Testis (tissue), 3 donors: Measurements from ENCODE around the gene JSRP1. TPM values are rescaled to one million over a fixed set of nuclear protein-coding genes. Genes with fewer than 3 reads are reported as not detected.

Source experiments
- DNase-seq: peaks from one replicate; pipeline ENCODE4 v3.0.0-alpha.2; 2019
- H3K27ac ChIP-seq, 2 donors: fragments of 200-600 bp; sonication (generic); one replicate each; pipeline ENCODE4 v1.5.1; 2019
- H3K27me3 ChIP-seq: fragments of 200-600 bp; sonication (generic); one replicate; pipeline ENCODE4 v1.5.1; 2019
- H3K36me3 ChIP-seq: fragments of 200-600 bp; sonication (generic); one replicate; pipeline ENCODE4 v1.5.1; 2017; ENCODE audit warnings: low read depth; ENCODE audit errors: missing control alignments
- H3K4me1 ChIP-seq: fragments of 200-600 bp; sonication (generic); one replicate; pipeline ENCODE4 v1.5.1; 2019
- H3K4me3 ChIP-seq, 2 donors: fragments of 200-600 bp; sonication (generic); one replicate each; pipeline ENCODE4 v1.5.1; 2017 to 2019
- H3K9me3 ChIP-seq: fragments of 200-600 bp; sonication (generic); one replicate; pipeline ENCODE4 v1.5.1; 2017
- POLR2A ChIP-seq: fragments of 450-650 bp; IDR thresholded peaks from one replicate; pipeline ENCODE4 v1.6.1; 2017; ENCODE audit warnings: antibody characterized with exemption, mild to moderate bottlenecking, moderate library complexity
- WGBS, 2 donors: methylation state at CpG; one replicate each; pipeline ENCODE4 v1.1.5; 2018; 5-methylcytosine and 5-hydroxymethylcytosine counted together
- intact Hi-C: fragments of 100-400 bp; cut with DNase I; formaldehyde crosslinking; loops from one replicate; pipeline ENCODE4 v1.15.1; 2023; ENCODE audit warnings: low total_unique reads
- polyA plus RNA-seq: library from polyadenylated mRNA; stranded (reverse); fragments of 350-450 nt; fragmentation: Illumina TruSeq; extraction: RNeasy Lipid Tissue Mini Kit (QIAGEN cat#74804); gene quantifications from one replicate; pipeline ENCODE4 v1.2.3, GENCODE V29; 2014; ENCODE audit warnings: low read depth, low replicate concordance; ENCODE audit not compliant: insufficient read depth
- total RNA-seq, 2 donors: library from RNA; depleted of rRNA; stranded (reverse); fragments of >200 nt; gene quantifications; one replicate each; pipeline ENCODE4 v1.2.3, GENCODE V29; 2016
- TF ChIP-seq, protein P1 (sequence below), 3 experiments: fragments of 450-650 bp in 2 of 3; fragments of 200-600 bp in 1 of 3; sonication (generic) in 1 of 3; IDR thresholded peaks; one replicate each; pipeline ENCODE4 v1.5.1; 2016 to 2019; ENCODE audit warnings: antibody characterized with exemption in 3 of 3, mild to moderate bottlenecking in 2 of 3, moderate library complexity in 1 of 3

Gene JSRP1
- total and polyA plus RNA-seq, 3 donors from 2014 or later: 2.2 to 4.6 (median 2.6) TPM

DNA sequence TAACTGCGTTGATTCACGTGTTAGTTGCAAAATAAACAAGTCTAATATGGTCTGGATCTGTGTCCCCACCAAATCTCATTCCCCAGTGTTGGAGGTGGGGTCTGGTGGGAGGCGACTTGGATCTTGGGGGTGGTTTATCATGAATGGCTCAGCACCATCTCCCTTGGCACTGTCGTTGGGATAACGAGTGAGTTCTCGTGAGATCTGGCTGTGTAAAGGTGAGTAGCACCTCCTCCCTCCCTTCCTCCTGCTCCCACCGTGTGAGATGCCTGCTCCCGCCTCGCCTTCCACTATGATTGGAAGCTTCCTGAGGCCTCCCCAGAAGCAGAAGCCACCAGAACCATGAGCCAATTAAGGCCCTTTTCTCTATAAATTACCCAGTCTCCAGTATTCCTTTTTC lies 20.9 kb upstream of the JSRP1 start:
- intact Hi-C loops: loop anchor here (10.0 kb wide), 2 partner anchors 118 to 122 kb away; partner anchors contain the start of gene AP3D1
- H3K4me1 ChIP-seq: peaks cover 53% of the 10 kb centered on the region
- TF ChIP-seq, protein P1, sequence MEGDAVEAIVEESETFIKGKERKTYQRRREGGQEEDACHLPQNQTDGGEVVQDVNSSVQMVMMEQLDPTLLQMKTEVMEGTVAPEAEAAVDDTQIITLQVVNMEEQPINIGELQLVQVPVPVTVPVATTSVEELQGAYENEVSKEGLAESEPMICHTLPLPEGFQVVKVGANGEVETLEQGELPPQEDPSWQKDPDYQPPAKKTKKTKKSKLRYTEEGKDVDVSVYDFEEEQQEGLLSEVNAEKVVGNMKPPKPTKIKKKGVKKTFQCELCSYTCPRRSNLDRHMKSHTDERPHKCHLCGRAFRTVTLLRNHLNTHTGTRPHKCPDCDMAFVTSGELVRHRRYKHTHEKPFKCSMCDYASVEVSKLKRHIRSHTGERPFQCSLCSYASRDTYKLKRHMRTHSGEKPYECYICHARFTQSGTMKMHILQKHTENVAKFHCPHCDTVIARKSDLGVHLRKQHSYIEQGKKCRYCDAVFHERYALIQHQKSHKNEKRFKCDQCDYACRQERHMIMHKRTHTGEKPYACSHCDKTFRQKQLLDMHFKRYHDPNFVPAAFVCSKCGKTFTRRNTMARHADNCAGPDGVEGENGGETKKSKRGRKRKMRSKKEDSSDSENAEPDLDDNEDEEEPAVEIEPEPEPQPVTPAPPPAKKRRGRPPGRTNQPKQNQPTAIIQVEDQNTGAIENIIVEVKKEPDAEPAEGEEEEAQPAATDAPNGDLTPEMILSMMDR (IDR thresholded peaks at IDR 0.05): no peak
- TF ChIP-seq POLR2A: no peak
- H3K9me3 ChIP-seq: no peaks in the 10 kb centered on the region
- no peaks in the 10 kb centered on the region for H3K27me3 ChIP-seq
- DNase-seq: no peak
- no peaks in the 10 kb centered on the region for H3K36me3 ChIP-seq
- H3K4me3 ChIP-seq: no peak overlapping the region
- no peak overlapping the region for H3K27ac ChIP-seq
- 72 to 76% methylated on average over 8 to 9 of the region's 9 CpGs for WGBS, 2 donors

DNA sequence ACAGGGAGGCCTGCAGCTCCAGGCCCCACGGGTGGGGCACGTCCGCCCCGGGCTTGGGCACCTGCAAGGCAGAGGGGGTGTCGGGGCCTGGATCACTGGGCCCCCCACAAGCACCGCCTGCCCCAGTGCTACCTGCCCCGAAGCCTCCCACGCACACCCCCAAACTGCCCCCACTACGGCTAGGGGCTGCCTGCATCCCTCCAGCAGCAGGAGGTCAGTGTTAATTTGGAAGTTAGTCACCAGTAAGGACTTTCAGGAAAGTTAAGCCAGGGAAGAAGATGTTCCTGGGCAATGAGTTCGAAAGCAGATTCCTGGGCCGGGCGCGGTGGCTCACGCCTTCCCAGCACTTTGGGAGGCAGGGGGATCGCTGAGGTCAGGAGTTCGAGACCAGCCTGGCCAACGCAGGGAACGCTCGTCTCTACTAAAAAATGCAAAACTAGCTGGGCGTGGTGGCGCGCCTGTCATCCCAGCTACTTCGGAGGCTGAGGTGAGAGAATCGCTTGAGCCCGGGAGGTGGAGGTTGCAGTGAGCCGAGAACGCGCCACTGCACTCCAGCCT lies 20.3 kb upstream of the JSRP1 start:
- intact Hi-C loops: loop anchor here (10.0 kb wide), 2 partner anchors 118 to 122 kb away; partner anchors contain the start of gene AP3D1
- Histone ChIP-seq H3K27me3 (no peaks in the 10 kb centered on the region), H3K4me3 (peak overlapping the region in 1 of 2 donors; percentile 17), H3K27ac (peak overlapping the region in 1 of 2 donors; percentile 50), H3K36me3 (no peaks in the 10 kb centered on the region), H3K9me3 (no peaks in the 10 kb centered on the region), H3K4me1 (peaks cover 53% of the 10 kb centered on the region)
- 55 to 69% methylated on average over 18 to 28 of the region's 28 CpGs for WGBS, 2 donors
- TF ChIP-seq, protein P1 (IDR thresholded peaks at IDR 0.05): no peak
- no peak for DNase-seq

DNA sequence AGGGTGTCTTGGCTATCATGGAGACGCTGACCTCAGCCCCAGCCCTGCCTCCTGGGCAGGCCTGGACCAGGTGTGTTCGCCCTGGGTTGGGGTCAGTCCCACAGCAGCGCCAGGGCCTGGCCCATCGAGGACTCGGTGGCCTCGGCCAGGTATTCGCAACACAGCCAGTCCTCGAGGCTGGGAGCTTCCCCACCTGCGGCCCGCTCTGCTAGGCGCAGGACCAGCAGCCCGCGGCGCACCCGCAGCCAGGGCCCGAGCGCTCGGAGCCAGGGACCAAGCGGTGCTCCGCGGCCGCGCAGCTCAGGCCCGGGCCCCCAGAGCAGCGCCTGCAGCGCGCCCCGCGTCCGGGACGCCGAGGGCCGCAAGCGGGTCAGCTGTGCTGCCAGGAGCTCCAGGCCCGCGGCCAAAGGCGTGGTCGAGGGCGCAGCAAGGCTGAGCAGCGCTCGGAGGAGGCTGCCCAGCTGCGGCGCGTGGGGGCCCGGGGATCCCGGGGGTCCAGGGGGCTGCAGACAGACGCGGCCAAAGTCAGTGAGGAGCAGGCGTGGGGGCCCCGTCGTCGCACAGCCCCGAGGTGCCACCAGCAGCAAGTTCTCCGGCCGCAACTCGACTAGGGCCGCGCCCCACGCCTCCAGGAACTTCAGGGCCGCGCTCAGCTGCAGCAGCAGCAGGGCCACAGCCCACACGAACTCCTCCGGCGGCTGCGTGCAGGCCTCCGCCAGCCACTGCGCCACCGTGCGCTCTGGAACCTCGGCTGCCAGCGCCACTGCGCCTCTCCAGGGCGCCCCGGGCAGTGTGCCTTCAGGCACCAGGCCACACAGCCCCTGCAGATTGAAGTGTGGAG lies 19.6 kb upstream of the JSRP1 start:
- peaks cover 59% of the 10 kb centered on the region for H3K4me1 ChIP-seq
- peak; percentile 71 for DNase-seq
- peak overlapping the region in 1 of 2 donors; percentile 17 for H3K4me3 ChIP-seq
- peak overlapping the region; percentile 50 to 53 for H3K27ac ChIP-seq
- 36% methylated on average over 20 of the region's 74 CpGs; no CpG with 5 or more reads in 1 of the 2 donors for WGBS, 2 donors
- TF ChIP-seq, protein P1 (IDR thresholded peaks at IDR 0.05): no peak
- TF ChIP-seq POLR2A: no peak
- intact Hi-C loops: loop anchor here (10.0 kb wide), 2 partner anchors 119 to 121 kb away; partner anchors contain the start of gene AP3D1
- no peaks in the 10 kb centered on the region for H3K9me3 ChIP-seq
- no peaks in the 10 kb centered on the region for H3K27me3 ChIP-seq
- H3K36me3 ChIP-seq: no peaks in the 10 kb centered on the region

DNA sequence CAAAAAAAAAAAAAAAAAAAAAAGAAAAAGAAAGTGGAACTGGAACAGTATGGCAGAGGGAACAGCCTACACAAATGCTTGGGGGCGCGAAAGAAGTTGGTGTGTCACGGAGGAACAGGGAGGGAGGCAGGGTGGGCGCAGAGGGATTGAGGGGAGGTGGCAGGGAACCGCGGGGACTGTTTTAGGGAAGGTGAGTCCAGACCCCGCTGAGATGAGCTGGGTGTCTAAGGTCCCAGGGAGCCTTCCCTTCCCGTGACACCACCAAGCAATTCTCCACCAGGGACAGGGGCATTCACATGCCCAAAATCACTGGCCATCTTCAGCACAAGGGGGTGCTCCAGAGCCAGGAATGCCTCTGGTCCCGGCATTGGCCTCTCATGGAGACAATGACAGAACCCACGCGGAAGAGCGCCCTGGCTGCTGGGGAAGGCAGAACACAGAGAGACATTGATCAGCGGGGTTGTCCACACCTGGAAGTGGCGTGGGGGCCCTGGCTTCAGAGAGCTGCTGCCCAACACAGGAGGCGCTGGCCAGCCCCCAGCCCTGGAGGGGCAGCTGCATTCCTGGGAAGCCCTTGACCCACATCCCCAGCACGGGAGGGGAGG lies 18.8 kb upstream of the JSRP1 start:
- DNase-seq: peak; percentile 77
- WGBS, 2 donors: 33 to 46% methylated on average over 16 of the region's 16 CpGs
- H3K27me3 ChIP-seq: no peaks in the 10 kb centered on the region
- peaks cover 59% of the 10 kb centered on the region for H3K4me1 ChIP-seq
- H3K4me3 ChIP-seq: peak overlapping the region in 1 of 2 donors; percentile 17
- no peak for TF ChIP-seq POLR2A
- TF ChIP-seq, protein P1 (IDR thresholded peaks at IDR 0.05): peak; percentile 37 to 47 (median 46)
- no peaks in the 10 kb centered on the region for H3K9me3 ChIP-seq
- intact Hi-C loops: loop anchor here (5.0 to 10.0 kb wide), 3 partner anchors 43 to 120 kb away; partner anchors contain the start of gene AP3D1
- H3K36me3 ChIP-seq: no peaks in the 10 kb centered on the region
- peak overlapping the region; percentile 11 to 53 for H3K27ac ChIP-seq
